Astrocyte of the hippocampus (primary cell): Measurements from ENCODE around the gene TSPAN6.

Experiments used
- DNase-seq: peaks from one replicate; pipeline ENCODE4 v3.0.0; 2011; ENCODE audit warnings: low read depth, low spot score

TSPAN6 gene

DNA sequence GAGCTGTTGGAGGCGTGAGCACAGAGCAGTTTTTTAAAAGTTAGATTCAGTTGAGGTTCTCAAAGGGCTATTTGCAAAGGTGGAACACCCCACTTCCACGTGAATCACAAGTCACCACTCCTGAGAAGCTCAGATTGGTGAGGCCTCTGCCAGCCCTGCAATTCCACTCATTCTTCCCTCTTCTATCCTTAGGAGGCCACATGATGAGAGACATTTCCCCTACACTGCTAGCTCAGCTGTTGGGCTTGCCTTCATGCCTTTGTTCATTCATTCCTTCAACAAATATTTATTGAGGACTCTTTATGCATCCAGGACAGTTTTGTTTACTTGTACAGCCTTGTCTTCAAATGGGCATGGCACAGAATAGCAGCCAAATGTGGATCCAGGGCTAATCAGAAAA is 11.1 kb upstream of the TSPAN6 start:
- no peak for DNase-seq

DNA sequence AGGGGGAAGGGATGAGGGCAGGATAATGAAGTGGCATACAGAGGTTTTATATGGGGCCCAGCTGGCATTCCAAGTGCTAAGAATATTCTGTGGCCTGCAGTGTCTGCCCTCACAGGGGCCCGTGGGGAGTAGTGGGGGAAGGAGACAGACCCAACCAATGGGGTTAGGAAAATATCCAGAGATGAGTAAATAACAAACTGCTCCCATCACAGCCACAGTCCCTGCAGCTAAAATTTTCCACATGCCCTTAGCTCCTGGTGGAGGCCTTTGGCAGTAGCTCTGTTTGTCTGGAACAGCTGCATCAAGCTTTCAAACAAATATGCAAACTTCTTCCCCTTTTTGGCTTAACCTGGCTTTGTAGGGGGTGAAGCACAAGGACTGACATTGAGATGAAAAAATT is 10.5 kb upstream of the TSPAN6 start:
- DNase-seq = peak; percentile 31

DNA sequence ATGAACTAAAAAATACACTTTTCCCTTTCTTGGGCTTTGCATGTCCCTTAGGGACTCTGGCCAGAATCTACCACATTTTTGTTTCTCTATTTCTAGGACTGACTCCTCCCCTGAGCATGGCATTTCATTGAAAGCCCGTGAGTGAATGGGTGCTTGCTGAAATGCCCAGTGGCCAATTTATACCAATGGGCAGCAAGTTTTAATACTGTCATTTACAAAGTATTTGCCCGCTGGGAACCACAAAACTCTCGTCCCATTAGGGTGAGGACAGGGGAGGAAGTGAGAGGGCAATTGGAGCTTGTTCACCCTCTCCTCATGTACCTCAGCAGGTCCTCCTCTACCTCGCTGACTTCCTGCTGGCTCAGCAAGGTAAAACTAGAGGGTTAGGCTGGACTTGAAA is 8.5 kb upstream of the TSPAN6 start:
- DNase-seq = peak; percentile 51

DNA sequence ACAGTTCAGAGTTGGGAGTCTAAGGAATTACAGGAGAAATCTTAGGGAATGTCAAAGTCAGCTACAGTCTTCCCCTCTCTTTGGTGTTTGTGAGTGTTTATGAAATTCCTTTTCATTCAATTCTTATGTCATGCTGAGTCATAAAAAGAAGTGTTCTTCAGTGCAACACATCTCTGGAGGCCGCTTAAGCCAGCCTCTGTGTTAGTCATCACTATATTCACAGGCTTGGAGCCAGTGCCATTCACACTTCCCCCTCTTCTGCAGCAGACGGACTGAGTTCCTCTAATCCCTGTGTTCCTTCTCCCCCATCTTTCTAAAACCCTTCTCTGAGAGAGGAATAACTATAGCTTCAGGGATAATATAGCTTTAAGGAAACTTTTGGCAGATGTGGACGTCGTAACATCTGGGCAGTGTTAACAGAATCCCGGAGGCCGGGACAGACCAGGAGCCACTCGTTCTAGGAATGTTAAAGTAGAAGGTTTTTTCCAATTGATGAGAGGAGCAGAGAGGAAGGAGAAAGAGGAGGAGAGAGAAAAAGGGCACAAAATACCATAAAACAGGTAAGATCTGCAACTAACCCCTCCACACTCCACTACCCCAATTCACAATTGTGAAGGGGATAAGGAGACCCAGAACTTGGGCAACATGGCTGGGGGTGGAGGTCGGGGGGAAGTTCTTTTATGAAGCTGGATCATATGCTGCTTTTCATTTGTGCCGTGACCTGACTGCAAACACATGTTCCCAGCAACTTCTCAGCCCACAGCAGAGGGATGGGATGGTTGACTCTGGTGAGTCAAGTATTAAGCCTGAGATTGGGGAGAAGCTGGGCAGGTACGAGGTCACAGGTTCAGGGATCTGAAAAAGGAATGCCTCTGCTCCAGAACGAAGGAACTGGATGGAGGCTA is 7.6 kb upstream of the TSPAN6 start, which contains the start of gene SRPX2:
SRPX2 (plus strand) TSS at position 244 of the 905 bp plus-strand sequence. CDS start 2,124 bp downstream, outside the sequence.
- DNase-seq = peak; percentile 84

DNA sequence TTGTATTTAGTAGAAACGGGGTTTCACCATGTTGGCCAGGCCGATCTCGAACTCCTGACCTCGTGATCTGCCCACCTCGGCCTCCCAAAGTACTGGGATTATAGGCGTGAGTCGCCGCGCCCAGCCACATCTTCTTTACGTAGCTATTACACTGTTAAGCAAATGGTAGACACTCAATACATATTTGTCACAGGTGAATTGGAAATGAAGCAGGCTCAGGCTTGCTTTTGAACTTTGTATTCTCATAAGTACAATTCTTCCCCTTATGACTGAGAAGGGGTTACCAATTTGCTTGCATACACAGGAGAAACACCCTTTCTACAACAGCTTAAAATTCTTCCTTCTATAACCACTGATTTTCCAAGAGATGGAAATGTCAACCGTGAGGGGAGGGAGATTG is 6.6 kb upstream of the TSPAN6 start:
- DNase-seq = no peak

DNA sequence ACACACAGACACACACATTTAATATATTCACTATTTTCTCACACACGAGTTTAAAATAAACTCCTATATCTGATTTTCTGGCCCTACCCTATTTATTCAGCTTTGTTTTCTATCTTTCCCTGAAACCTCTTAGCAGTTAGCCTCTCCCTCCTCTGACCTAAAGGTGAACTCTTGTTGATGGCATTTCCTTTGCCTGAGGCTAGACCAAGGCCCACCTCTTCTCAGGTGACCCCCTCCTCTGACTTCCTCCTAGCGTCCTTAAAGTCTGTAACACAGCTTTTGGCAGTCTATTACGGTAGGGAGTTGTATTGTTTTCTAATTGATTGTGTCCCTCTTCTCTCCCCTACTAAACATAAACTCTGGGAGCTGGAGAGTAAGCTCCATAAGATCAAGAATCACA is 5.7 kb upstream of the TSPAN6 start:
- DNase-seq = no peak

DNA sequence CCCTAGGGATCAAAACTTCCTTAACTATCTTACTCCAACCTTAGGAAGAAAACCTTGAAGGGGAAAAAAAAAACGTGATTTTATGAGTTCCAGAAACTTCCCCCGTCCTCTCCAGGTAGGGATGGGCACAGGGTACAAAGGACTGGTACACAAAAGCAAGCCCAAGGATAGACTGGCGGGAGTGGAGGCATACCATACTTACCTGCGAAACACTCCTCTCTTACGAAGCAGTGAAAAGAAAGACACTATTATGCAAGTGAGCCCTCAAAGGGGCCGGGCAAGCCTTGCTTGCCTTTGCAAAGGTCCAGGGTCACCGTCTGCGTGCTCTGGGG is 651 bp downstream of the TSPAN6 start:
- DNase-seq = peak; percentile 26

DNA sequence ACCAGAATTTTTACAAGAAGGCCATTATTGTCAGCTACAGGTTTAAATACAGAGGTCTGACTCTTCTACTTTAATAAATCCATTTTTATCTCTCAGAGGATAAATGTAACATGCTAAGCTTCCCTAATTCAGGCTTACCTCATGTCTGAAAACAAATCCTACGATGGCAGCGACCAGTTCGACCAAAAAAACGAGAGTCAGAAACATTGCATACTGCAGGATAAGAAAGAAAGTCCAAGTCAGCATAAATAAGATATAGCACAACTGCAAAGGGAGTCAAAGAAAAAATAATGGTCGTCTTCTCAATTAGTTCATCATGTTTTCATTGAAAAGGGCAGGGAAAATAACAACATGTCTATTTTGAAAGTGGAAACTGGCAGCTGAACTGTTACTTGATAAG is 1.6 kb downstream of the TSPAN6 start:
- no peak for DNase-seq

DNA sequence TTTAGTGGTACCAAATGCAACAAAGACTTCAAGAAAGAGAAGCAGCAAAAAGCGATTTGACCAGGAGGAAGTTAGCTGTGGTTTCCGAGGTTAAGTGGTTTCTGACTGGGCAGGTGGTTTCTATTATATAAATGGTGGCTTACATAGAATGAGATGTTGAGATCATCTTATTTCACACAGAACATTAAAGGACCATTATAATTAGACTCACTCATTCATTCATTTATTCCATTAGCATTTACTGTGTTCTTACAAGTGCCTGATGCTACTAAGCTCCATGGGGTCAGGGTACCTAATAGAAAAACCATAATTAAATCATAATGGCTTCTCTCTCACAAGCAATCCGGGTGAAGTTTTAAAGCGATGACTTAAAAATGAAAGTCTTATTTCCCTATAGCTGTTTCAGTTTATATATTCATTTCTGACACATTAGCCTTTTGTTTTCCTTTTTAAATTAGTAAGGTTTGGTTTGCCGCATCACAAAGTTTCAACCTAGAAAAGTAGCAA is 10.6 kb downstream of the TSPAN6 start:
- peak; percentile 17 for DNase-seq

DNA sequence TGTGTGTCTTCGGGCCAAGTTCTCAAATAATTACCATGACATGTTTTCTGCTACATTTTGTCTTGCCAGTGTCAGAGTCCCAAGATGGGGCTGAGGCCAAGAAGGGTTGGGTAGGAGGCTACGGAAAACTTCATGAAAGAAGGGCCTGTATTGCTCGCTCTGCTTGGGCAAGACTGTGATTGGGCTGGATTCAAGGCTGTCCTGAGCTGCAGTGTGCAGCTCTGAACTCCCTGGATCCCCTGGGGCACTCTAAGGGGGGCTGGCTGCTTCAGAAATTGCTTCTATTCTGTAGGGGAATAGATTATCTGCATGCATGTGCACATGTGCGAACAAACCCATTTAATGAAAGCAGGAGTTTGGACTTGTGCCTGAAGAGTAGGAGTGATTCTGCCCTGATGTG is 13.6 kb downstream of the TSPAN6 start:
- DNase-seq = no peak

DNA sequence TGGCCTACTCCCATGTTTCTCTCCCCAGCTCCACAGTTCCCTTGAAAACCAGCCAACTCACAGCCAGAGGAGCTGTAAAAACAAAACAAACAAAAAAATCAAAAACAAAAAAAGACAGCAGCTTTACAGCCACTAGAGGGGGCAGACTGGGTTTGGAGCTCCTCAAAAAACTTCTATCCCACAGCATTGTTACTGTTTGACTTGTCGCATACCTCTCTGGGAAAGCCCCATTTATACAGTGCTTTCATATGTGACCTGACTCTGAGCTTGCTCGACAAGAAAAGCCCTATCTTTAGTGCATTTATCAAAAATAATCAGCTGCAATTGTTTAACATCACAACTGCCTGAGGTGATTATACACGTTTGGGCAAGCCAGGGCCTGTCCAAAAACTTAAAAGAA is 21.6 kb downstream of the TSPAN6 start:
- peak; percentile 67 for DNase-seq

DNA sequence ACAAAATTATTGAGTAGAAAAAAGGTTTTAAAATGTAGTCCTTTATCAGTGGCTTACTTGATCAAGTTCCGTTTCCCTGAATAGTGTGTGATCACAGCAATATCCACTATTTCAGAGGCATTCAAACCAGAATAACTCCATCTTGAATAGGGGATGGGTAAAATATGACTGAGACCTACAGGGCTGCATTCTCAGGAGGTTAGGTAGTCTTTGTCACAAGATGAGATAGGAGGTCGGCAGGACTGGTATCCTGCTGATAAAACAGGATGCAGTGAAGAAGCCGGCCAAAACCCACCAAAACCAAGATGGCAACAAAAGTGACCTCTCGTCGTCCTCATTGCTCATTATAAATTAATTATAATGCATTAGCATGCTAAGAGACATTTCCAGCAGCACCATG is 24.7 kb downstream of the TSPAN6 start:
- DNase-seq = no peak

DNA sequence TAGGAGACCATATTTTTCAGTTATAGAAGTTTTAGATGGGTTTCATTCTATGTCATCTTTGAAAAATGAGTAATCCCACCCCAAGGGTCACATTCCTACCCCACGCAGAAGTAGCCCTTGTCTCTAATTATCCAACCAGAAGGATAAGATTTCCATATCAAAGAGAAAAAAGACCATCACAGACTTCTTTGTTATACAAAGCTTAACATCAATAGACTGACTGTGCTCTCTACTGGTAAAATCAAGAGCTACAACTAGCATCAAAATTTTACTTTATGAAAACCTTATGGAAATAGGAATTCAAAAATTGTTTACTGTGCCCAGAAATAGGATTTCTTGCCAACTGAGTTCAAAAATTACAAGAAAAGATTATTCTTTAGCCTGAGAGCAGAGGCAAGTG is 27.0 kb downstream of the TSPAN6 start:
- DNase-seq = no peak

DNA sequence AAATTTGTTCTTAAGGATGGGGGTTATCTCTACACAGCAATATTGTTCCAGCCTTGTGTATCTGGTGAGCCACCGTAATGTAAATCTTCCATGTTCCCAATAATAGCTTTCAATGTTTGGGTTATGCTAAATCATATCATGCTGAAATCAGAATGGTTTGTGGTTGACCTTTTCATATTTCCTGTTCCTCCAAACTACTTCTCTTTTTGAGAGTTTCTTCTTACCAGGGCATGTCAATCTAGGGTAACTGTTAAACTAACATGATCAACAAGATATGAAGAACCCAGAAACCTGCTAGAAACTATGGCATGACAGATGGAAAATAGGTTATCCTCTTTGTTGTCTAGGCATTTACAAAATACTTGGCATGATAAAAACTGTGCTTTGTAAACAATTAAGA is 29.9 kb downstream of the TSPAN6 start:
- DNase-seq = no peak

DNA sequence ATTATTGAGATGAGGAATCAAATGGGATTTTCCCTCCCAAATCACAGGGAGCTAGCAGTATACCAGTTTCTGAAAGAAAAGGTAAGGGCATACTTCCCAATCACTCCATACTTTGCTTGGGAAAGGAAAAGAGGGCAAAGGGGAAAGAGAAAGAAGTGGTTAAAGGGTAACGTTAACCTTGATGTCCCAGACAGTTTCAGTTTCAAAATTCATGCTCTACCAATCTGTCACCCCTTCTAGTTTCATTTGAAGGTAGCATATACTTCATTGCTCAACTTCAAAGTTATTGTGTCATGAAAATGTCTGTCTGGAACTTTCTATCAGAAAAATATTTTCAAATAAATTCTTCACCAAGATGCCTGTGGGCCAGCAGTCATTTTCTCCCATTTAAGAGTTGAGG is 35.8 kb downstream of the TSPAN6 start:
- no peak for DNase-seq

DNA sequence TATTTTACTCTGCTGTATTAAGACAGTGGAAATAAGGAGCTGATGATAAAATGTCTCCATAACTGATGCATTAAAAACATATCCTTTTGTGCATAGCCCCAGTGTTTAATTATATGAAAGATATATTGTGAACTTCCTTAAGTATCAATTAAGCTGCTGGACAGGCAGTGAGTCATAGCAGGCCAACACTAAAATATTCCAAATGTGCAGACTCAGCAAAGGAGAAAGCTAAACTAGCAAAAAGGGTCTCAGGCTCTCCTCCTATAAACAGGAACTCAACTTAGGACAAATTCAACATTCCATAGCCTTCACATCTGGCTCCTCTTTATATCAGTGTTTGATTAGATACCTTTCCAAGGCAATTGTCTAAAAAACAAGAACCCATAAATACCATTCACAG is 36.3 kb downstream of the TSPAN6 start:
- no peak for DNase-seq

DNA sequence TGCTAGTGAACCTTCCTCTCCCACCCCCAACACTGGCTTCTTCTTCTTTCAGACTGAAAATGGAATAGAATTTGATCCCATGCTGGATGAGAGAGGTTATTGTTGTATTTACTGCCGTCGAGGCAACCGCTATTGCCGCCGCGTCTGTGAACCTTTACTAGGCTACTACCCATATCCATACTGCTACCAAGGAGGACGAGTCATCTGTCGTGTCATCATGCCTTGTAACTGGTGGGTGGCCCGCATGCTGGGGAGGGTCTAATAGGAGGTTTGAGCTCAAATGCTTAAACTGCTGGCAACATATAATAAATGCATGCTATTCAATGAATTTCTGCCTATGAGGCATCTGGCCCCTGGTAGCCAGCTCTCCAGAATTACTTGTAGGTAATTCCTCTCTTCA is 37.1 kb downstream of the TSPAN6 start:
- no peak for DNase-seq

DNA sequence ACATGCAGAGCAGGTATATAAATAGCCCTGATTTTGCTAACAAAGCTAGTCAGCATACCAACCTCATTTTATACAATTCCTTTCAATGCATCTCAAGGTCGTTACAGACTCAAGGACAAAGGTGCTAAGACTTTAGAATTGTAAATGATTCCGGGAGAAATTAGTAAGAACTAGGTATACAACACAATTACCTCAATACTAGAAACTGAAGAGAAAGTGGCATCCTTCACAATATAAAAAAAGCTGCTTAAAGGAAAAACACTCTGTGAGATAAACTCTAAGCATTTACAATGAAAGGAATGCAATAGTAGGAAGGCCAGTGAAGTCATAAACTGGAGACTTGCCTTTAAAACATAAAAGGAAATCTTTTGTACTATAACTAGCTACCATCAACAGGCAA is 40.0 kb downstream of the TSPAN6 start:
- DNase-seq = no peak

DNA sequence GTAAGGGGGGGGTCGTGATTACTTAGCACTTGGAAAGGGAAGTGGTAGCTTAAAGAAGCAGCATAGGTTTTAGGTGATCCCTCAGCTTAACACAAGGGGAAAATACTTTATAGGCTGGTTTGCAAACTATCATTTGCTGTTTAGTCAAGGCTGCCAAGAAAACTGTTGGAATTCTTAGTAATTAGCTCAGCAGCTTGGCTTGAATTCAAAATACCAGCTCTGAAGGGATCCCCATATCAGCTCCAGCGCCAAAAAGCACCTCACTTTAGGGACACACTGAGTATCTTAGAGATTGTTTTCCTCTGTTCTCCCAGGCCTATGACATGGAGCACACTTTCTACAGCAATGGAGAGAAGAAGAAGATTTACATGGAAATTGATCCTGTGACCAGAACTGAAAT is 43.0 kb downstream of the TSPAN6 start:
- peak; percentile 3 for DNase-seq

DNA sequence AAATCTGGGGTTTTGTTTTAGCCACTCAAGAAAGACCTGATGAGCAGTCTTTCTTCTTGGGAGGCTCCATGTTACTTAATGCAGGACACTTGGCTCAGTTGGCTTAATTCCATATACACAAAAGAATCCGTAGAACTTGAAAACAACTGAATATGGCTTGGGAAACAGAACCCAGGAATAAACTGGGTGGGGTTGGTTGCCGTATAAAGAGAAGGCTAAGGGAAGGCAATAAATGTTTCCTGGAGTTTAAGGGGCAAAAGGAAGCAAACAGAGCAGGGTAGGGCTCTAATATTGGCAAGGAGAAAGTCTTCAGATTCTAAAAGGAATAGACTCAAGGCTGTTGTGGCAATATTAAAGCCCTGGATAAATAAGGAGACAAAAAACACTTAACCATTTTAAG is 43.5 kb downstream of the TSPAN6 start:
- no peak for DNase-seq

DNA sequence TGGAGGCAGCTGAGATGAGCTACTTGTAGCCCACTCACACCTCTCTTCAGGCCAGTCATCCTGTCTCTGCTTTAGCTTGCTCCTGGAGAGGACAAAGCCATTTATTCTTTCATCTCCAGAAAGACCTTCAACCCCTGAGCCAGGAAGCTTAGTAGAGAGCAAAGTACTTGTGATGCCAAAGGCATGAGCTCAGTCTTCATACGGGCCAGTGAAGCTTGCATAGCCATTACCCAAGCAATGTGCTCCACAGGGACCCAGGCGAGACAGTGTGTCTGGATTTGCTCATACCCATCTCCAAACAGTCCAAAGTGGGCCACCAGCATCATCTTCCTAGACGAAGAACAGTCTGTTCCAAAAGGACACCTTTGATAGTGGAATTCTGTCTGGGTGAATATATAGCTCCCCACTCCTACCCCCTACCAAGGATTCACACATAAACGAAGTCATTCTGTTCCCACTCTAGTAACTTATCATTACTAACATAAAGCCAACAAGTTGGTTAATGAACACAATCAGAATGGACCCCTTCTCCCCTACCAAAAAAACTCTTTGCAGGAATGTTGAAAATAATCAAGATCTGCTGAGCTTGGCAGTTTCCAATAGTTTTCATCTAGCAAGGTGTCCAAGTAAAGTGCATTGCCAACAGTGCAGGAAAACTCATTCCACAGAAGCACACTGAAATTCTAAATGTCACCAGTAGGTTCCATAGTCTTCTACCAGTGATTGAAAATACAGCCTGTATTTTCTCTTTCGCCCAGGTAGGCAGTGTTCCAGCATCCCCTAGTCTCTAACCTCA is 45.2 kb downstream of the TSPAN6 start:
- no peak for DNase-seq

DNA sequence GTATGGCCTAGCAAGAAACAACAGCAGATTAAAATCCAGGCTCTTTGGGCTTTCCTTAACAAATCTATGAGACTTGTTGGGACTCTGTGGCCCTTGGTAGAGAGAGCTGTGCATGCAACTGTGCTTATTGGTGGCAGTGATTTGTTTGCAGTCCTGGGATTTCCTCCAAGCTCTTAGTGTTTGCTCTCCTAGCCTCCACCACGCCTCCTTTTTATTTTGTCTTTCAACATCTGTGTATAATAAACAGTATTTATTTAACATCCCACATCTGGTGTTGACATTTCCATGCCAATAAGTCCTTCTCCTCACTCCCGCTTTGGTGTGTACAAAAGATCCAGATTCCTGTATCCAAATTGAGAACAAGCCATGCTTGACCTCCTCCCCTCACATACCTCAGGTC is 48.7 kb downstream of the TSPAN6 start:
- DNase-seq = no peak

DNA sequence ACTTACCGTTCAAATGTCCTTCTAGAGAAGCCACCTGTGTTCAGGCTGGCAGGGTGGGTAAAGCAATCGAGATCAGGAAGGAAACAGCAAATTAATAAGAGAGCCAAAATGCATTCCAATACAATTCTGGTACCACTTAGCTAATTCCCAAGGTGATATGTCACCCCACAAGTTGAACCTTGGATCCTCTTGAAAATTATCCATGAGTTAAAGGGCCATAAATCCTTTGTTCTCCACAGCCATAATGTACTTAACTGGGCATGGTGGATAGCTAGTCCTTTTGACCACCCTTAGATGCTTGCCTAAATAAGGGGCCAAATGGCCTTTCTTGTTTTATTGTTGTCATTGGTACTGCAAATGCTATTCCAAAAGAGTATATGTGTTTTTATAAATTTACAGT is 49.9 kb downstream of the TSPAN6 start:
- DNase-seq = no peak
